HS-5 (cell line): Measurements from ENCODE around the gene DOCK1.

ENCODE experiments used
- DNase-seq: peaks from one replicate; pipeline ENCODE4 v3.0.0-alpha.2; 2012; ENCODE audit warnings: low read depth

DOCK1 gene

GRCh38 chr10:127314797-127315196 is 409.6 kb downstream of the DOCK1 start:
- DNase-seq, result no peak

- DNase-seq, result no peak
These were observed 410.7 kb downstream of the DOCK1 start for GRCh38 chr10:127315888-127316287.

- no peak for DNase-seq
These were observed 413.2 kb downstream of the DOCK1 start for GRCh38 chr10:127318396-127318795.

GRCh38 chr10:127319271-127319670 is 414.0 kb downstream of the DOCK1 start:
- DNase-seq, result no peak

- no peak for DNase-seq
These were observed 414.5 kb downstream of the DOCK1 start for GRCh38 chr10:127319691-127320090.

- no peak for DNase-seq
These were observed 414.9 kb downstream of the DOCK1 start for GRCh38 chr10:127320176-127320575.

- no peak for DNase-seq
These were observed 417.1 kb downstream of the DOCK1 start for GRCh38 chr10:127322286-127322685.

GRCh38 chr10:127325506-127325905 is 420.3 kb downstream of the DOCK1 start:
- no peak for DNase-seq

GRCh38 chr10:127326883-127327282 is 421.7 kb downstream of the DOCK1 start:
- no peak for DNase-seq

GRCh38 chr10:127331696-127332095 is 426.5 kb downstream of the DOCK1 start:
- DNase-seq, result no peak

- no peak for DNase-seq
These were observed 427.4 kb downstream of the DOCK1 start for GRCh38 chr10:127332631-127333030.

- DNase-seq, result no peak
These were observed 432.6 kb downstream of the DOCK1 start for GRCh38 chr10:127337801-127338200.

- DNase-seq, result no peak
These were observed 433.3 kb downstream of the DOCK1 start for GRCh38 chr10:127338399-127339110.

- DNase-seq, result no peak
These were observed 438.6 kb downstream of the DOCK1 start for GRCh38 chr10:127343821-127344220.

- DNase-seq, result no peak
These were observed 439.1 kb downstream of the DOCK1 start for GRCh38 chr10:127344346-127344745.

- no peak for DNase-seq
These were observed 440.2 kb downstream of the DOCK1 start for GRCh38 chr10:127345231-127345965.

- no peak for DNase-seq
These were observed 441.4 kb downstream of the DOCK1 start for GRCh38 chr10:127346604-127347003.

GRCh38 chr10:127347202-127347959 is 442.2 kb downstream of the DOCK1 start:
- DNase-seq, result no peak

- DNase-seq, result no peak
These were observed 444.5 kb downstream of the DOCK1 start for GRCh38 chr10:127349737-127350136.

GRCh38 chr10:127351542-127351941 is 446.3 kb downstream of the DOCK1 start:
- DNase-seq, result no peak

GRCh38 chr10:127353544-127353943 is 448.3 kb downstream of the DOCK1 start:
- no peak for DNase-seq

- DNase-seq, result no peak
These were observed 449.0 kb downstream of the DOCK1 start for GRCh38 chr10:127354255-127354654.

- DNase-seq, result no peak
These were observed 449.8 kb downstream of the DOCK1 start for GRCh38 chr10:127354992-127355391.
